ENCODE measurements around the gene OTOP1.

Gene OTOP1

GRCh38 chr4:4233610-4234009 is 6.9 kb upstream of the OTOP1 start:
- no peaks in the 10 kb centered on the region for H3K4me1 ChIP-seq (ENCODE audit: low read length)
- H3K9me3 ChIP-seq (ENCODE audit: insufficient read depth, low read length), result no peaks in the 10 kb centered on the region
- H3K36me3 ChIP-seq (replicated peaks; ENCODE audit: low read depth, low read length), result no peaks in the 10 kb centered on the region
- H3K9ac ChIP-seq (ENCODE audit: low read length), result no peak overlapping the region
- H2AFZ ChIP-seq (ENCODE audit: low read depth, low read length), result no peak overlapping the region
- TF ChIP-seq CTCF (IDR thresholded peaks at IDR 0.05; ENCODE audit: low read depth, low read length), result no peak
- TF ChIP-seq EZH2phosphoT487 (IDR thresholded peaks at IDR 0.05; ENCODE audit: low read depth), result no peak
- H3K27me3 ChIP-seq (ENCODE audit: low read depth, low read length), result no peaks in the 10 kb centered on the region
- H3K27ac ChIP-seq (ENCODE audit: low read length), result no peak overlapping the region
- H3K4me3 ChIP-seq (ENCODE audit: low read length), result no peak overlapping the region
- no peaks in the 10 kb centered on the region for H3K79me2 ChIP-seq (ENCODE audit: low read length)
- no peaks in the 10 kb centered on the region for H4K20me1 ChIP-seq (ENCODE audit: insufficient read depth, low read length)
- H3K4me2 ChIP-seq (ENCODE audit: low read length), result no peak overlapping the region

DNA sequence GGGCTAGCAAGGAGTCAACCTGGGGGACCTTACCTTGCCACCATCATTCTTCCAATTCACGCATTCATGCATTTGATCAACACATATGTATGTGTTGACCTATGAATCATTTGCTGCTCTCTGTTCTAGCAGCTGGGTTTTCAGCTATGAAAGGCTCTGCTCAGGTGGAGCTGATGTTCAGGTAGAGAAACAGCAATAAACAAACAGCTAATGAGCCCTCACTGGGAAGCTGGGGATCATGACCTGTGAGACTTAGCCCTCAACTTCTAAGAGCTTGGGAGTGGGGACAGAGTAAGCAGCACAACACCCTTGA is 1.6 kb upstream of the OTOP1 start:
- no peaks in the 10 kb centered on the region for H3K79me2 ChIP-seq (ENCODE audit: low read length)
- no peaks in the 10 kb centered on the region for H4K20me1 ChIP-seq (ENCODE audit: insufficient read depth, low read length)
- no peak overlapping the region for H3K4me3 ChIP-seq (ENCODE audit: low read length)
- TF ChIP-seq CTCF (IDR thresholded peaks at IDR 0.05; ENCODE audit: low read depth, low read length), result no peak
- TF ChIP-seq EZH2phosphoT487 (IDR thresholded peaks at IDR 0.05; ENCODE audit: low read depth), result no peak
- H3K36me3 ChIP-seq (replicated peaks; ENCODE audit: low read depth, low read length), result no peaks in the 10 kb centered on the region
- no peak overlapping the region for H3K9ac ChIP-seq (ENCODE audit: low read length)
- H3K27me3 ChIP-seq (ENCODE audit: low read depth, low read length), result no peaks in the 10 kb centered on the region
- H3K27ac ChIP-seq (ENCODE audit: low read length), result no peak overlapping the region
- no peak overlapping the region for H2AFZ ChIP-seq (ENCODE audit: low read depth, low read length)
- no peaks in the 10 kb centered on the region for H3K9me3 ChIP-seq (ENCODE audit: insufficient read depth, low read length)
- no peak overlapping the region for H3K4me2 ChIP-seq (ENCODE audit: low read length)
- no peaks in the 10 kb centered on the region for H3K4me1 ChIP-seq (ENCODE audit: low read length)

DNA sequence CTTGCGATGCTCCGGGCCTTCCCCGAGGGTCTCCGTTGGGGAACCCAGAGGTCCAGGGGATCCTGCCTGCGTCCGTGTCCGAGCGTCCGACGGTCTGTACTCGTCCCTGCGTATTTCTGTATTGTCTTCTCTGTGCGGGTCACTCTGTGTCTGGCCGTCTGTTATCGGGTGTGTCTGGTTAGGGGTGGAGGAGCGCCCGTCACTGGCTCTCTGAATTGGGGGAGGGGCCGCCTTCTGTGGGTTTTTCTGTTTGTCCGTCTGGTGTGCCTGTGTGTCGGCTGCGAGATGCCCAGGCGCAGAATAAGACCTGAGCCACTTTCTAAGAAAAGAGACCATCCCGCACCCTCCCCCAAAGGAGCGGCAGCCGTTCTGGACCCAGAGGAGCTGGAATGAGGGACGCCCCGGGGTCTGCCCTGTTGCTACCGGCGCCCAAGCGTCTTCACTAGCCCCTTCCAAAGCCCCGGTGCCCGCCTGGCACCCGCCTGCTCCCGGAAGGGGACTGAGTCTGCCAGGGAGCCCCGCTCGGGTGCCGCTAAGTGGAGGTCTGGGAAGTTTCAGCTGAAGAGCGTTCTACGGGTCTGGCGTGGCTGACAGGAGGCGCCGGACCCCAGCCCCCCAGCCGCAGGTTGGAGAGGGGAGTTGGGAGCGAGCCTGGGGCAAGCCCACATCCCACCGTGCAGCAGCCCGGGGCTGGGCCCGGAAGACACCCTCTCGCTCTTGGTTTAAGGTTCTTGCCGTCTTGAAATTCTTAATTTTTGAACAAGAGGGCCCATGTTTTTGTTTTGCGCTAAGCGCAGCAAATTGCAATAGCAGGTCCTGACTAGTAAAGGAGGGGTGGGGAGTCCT is 1.0 kb upstream of the OTOP1 start:
- no peaks in the 10 kb centered on the region for H3K36me3 ChIP-seq (replicated peaks; ENCODE audit: low read depth, low read length)
- H3K27me3 ChIP-seq (ENCODE audit: low read depth, low read length), result no peaks in the 10 kb centered on the region
- H3K9me3 ChIP-seq (ENCODE audit: insufficient read depth, low read length), result no peaks in the 10 kb centered on the region
- no peak for TF ChIP-seq CTCF (IDR thresholded peaks at IDR 0.05; ENCODE audit: low read depth, low read length)
- TF ChIP-seq EZH2phosphoT487 (IDR thresholded peaks at IDR 0.05; ENCODE audit: low read depth), result no peak
- H4K20me1 ChIP-seq (ENCODE audit: insufficient read depth, low read length), result no peaks in the 10 kb centered on the region
- no peak overlapping the region for H3K9ac ChIP-seq (ENCODE audit: low read length)
- H2AFZ ChIP-seq (ENCODE audit: low read depth, low read length), result no peak overlapping the region
- no peak overlapping the region for H3K27ac ChIP-seq (ENCODE audit: low read length)
- H3K79me2 ChIP-seq (ENCODE audit: low read length), result no peaks in the 10 kb centered on the region
- no peak overlapping the region for H3K4me2 ChIP-seq (ENCODE audit: low read length)
- H3K4me3 ChIP-seq (ENCODE audit: low read length), result no peak overlapping the region
- H3K4me1 ChIP-seq (ENCODE audit: low read length), result no peaks in the 10 kb centered on the region

DNA sequence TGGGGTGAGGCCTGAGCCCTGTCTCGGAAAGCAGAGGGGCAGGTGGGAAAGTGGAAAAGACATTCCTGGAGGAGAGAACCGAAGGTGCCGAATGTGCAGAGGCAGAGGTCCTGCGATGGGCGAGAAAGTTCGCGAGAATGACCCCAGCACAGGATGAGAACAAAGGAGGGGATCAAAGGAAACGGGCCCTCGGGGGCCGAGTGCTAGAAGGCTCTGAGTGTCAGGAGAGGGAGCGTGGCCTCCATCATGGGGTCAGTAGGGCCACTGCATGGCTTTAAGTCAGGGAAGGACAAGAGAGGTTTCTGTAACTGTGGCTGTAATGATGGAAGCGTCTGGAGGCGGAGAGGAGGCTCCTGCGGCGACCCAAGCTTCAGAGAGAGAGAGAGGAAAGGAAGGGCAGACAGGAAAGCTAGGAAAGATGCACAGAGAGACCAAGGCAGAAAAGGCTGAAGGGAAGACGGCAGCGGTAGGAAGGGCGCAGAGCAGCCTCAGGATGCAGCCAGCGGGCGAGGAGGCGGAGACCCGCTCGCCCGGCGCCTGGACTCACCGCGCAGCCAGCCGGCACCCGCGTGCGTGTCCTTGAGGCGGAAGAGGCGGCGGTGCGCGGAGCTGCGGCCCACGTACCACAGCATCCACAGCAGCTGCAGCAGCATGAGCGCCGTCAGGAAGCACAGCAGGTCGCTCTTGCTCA is 669 bp downstream of the OTOP1 start:
- Histone ChIP-seq H3K9me3 (ENCODE audit: insufficient read depth, low read length) (no peaks in the 10 kb centered on the region), H4K20me1 (ENCODE audit: insufficient read depth, low read length) (no peaks in the 10 kb centered on the region), H3K79me2 (ENCODE audit: low read length) (no peaks in the 10 kb centered on the region), H3K9ac (ENCODE audit: low read length) (no peak overlapping the region), H2AFZ (ENCODE audit: low read depth, low read length) (no peak overlapping the region), H3K4me1 (ENCODE audit: low read length) (no peaks in the 10 kb centered on the region), H3K4me3 (ENCODE audit: low read length) (no peak overlapping the region), H3K4me2 (ENCODE audit: low read length) (no peak overlapping the region), H3K36me3 (replicated peaks; ENCODE audit: low read depth, low read length) (no peaks in the 10 kb centered on the region), H3K27me3 (ENCODE audit: low read depth, low read length) (peaks cover 7% of the 10 kb centered on the region; the same call in 1 of the 2 replicates), H3K27ac (ENCODE audit: low read length) (no peak overlapping the region)
- TF ChIP-seq EZH2phosphoT487 (IDR thresholded peaks at IDR 0.05; ENCODE audit: low read depth) (no peak), CTCF (IDR thresholded peaks at IDR 0.05; ENCODE audit: low read depth, low read length) (no peak)

Measured in OCI-LY3 (cell line).